Fibroblast of peridontal ligament (primary cell): ENCODE data around the gene BMPER.

ENCODE experiments used
- DNase-seq: peaks from one replicate; pipeline ENCODE4 v3.0.0-alpha.2; 2010; ENCODE audit errors: extremely low read depth

Gene BMPER

GRCh38 chr7:34091321-34091917 lies 186.1 kb downstream of the BMPER start:
- DNase-seq: peak; percentile 85

- DNase-seq: no peak
Measured at GRCh38 chr7:34093276-34093675, 187.9 kb downstream of the BMPER start.

GRCh38 chr7:34096198-34096651 lies 190.9 kb downstream of the BMPER start:
- DNase-seq: peak; percentile 99

- DNase-seq: no peak
Measured at GRCh38 chr7:34096777-34097176, 191.4 kb downstream of the BMPER start.

GRCh38 chr7:34100661-34101060 lies 195.3 kb downstream of the BMPER start:
- DNase-seq: no peak

GRCh38 chr7:34104115-34104514 lies 198.8 kb downstream of the BMPER start:
- no peak for DNase-seq

GRCh38 chr7:34104992-34105391 lies 199.7 kb downstream of the BMPER start:
- peak; percentile 23 for DNase-seq

GRCh38 chr7:34107276-34107675 lies 201.9 kb downstream of the BMPER start:
- peak; percentile 91 for DNase-seq

GRCh38 chr7:34108165-34108564 lies 202.8 kb downstream of the BMPER start:
- peak; percentile 66 for DNase-seq

GRCh38 chr7:34109936-34110780 lies 204.8 kb downstream of the BMPER start:
- no peak for DNase-seq

- DNase-seq: no peak
Measured at GRCh38 chr7:34111031-34111430, 205.7 kb downstream of the BMPER start.

- DNase-seq: no peak
Measured at GRCh38 chr7:34115503-34115902, 210.2 kb downstream of the BMPER start.

GRCh38 chr7:34117573-34117972 lies 212.2 kb downstream of the BMPER start:
- DNase-seq: no peak

- DNase-seq: peak; percentile 19
Measured at GRCh38 chr7:34121366-34121765, 216.0 kb downstream of the BMPER start.

- DNase-seq: no peak
Measured at GRCh38 chr7:34123316-34123715, 218.0 kb downstream of the BMPER start.

- DNase-seq: no peak
Measured at GRCh38 chr7:34124765-34125164, 219.4 kb downstream of the BMPER start.

- peak; percentile 82 for DNase-seq
Measured at GRCh38 chr7:34128762-34129161, 223.4 kb downstream of the BMPER start.

- no peak for DNase-seq
Measured at GRCh38 chr7:34130558-34131295, 225.4 kb downstream of the BMPER start.

- DNase-seq: no peak
Measured at GRCh38 chr7:34131371-34131770, 226.0 kb downstream of the BMPER start.

GRCh38 chr7:34133356-34133982 lies 228.1 kb downstream of the BMPER start:
- DNase-seq: peak; percentile 98

GRCh38 chr7:34133983-34134782 lies 228.8 kb downstream of the BMPER start:
- DNase-seq: peak; percentile 91
